Ishikawa (cell line): Measurements from ENCODE around the gene NRG3.

Experiments
- EGR1 ChIP-seq: IDR thresholded peaks from 2 replicates; pipeline ENCODE4 v1.6.1; 2012
- EP300 ChIP-seq: IDR thresholded peaks from 2 replicates; pipeline ENCODE4 v1.6.1; 2012; ENCODE audit warnings: borderline replicate concordance
- RAD21 ChIP-seq: IDR thresholded peaks from 2 replicates; pipeline ENCODE4 v1.6.1; 2012; ENCODE audit warnings: low read depth
- TAF1 ChIP-seq: IDR thresholded peaks from 2 replicates; pipeline ENCODE4 v1.6.1; 2012; ENCODE audit warnings: low read depth, mild to moderate bottlenecking
- TCF12 ChIP-seq: IDR thresholded peaks from 2 replicates; pipeline ENCODE4 v1.6.1; 2012; ENCODE audit warnings: low read depth
- TF ChIP-seq, protein P1 (sequence below): IDR thresholded peaks from 2 replicates; pipeline ENCODE4 v1.6.1; 2012
- TF ChIP-seq, protein P2 (sequence below): IDR thresholded peaks from 2 replicates; pipeline ENCODE4 v1.6.1; 2012; ENCODE audit warnings: low read depth, mild to moderate bottlenecking

- TF ChIP-seq RAD21 (no peak), TAF1 (no peak), TCF12 (no peak), EP300 (no peak), EGR1 (no peak)
- TF ChIP-seq, protein P1, sequence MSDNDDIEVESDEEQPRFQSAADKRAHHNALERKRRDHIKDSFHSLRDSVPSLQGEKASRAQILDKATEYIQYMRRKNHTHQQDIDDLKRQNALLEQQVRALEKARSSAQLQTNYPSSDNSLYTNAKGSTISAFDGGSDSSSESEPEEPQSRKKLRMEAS, result no peak
- TF ChIP-seq, protein P2, sequence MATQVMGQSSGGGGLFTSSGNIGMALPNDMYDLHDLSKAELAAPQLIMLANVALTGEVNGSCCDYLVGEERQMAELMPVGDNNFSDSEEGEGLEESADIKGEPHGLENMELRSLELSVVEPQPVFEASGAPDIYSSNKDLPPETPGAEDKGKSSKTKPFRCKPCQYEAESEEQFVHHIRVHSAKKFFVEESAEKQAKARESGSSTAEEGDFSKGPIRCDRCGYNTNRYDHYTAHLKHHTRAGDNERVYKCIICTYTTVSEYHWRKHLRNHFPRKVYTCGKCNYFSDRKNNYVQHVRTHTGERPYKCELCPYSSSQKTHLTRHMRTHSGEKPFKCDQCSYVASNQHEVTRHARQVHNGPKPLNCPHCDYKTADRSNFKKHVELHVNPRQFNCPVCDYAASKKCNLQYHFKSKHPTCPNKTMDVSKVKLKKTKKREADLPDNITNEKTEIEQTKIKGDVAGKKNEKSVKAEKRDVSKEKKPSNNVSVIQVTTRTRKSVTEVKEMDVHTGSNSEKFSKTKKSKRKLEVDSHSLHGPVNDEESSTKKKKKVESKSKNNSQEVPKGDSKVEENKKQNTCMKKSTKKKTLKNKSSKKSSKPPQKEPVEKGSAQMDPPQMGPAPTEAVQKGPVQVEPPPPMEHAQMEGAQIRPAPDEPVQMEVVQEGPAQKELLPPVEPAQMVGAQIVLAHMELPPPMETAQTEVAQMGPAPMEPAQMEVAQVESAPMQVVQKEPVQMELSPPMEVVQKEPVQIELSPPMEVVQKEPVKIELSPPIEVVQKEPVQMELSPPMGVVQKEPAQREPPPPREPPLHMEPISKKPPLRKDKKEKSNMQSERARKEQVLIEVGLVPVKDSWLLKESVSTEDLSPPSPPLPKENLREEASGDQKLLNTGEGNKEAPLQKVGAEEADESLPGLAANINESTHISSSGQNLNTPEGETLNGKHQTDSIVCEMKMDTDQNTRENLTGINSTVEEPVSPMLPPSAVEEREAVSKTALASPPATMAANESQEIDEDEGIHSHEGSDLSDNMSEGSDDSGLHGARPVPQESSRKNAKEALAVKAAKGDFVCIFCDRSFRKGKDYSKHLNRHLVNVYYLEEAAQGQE, result no peak
These were observed 588.6 kb downstream of the NRG3 start for GRCh38 chr10:82463614-82464013.
